ENCODE data around the gene FAM124B.

Gene FAM124B

GRCh38 chr2:224416656-224417360 is 14.9 kb upstream of the FAM124B start:
- TF ChIP-seq, protein P1, sequence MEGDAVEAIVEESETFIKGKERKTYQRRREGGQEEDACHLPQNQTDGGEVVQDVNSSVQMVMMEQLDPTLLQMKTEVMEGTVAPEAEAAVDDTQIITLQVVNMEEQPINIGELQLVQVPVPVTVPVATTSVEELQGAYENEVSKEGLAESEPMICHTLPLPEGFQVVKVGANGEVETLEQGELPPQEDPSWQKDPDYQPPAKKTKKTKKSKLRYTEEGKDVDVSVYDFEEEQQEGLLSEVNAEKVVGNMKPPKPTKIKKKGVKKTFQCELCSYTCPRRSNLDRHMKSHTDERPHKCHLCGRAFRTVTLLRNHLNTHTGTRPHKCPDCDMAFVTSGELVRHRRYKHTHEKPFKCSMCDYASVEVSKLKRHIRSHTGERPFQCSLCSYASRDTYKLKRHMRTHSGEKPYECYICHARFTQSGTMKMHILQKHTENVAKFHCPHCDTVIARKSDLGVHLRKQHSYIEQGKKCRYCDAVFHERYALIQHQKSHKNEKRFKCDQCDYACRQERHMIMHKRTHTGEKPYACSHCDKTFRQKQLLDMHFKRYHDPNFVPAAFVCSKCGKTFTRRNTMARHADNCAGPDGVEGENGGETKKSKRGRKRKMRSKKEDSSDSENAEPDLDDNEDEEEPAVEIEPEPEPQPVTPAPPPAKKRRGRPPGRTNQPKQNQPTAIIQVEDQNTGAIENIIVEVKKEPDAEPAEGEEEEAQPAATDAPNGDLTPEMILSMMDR (IDR thresholded peaks at IDR 0.05; ENCODE audit: borderline replicate concordance, control extremely low read depth, extremely low read depth, insufficient read depth, missing control alignments): no peak
- no peak for DNase-seq (ENCODE audit: low spot score)
- in situ Hi-C loops (cut with MboI; ENCODE audit: low sequenced_read_pairs, unreplicated experiment): no loop called here

DNA sequence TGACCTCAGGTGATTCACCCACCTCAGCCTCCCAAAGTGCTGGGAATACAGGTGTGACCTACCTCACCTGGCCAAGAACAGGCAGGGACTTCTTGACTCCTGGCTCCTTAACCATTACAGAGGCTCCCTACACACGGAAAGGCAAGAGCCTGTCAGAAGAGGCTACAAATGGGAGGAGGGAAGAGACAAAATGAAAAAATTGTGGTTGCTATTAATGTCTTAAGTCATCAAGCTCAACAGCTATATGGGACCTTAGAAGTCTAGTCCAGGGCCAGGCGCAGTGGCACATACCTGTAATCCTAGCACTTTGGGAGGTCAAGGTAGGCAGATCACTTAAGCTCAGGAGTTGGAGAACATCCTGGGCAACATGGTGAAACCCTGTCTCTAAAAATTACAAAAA is 11.5 kb upstream of the FAM124B start:
- no peak for DNase-seq (ENCODE audit: low spot score)
- in situ Hi-C loops (cut with MboI; ENCODE audit: low sequenced_read_pairs, unreplicated experiment): no loop called here
- TF ChIP-seq, protein P1 (IDR thresholded peaks at IDR 0.05; ENCODE audit: borderline replicate concordance, control extremely low read depth, extremely low read depth, insufficient read depth, missing control alignments): no peak

GRCh38 chr2:224412141-224413015 is 10.5 kb upstream of the FAM124B start:
- no peak for DNase-seq (ENCODE audit: low spot score)
- in situ Hi-C loops (cut with MboI; ENCODE audit: low sequenced_read_pairs, unreplicated experiment): no loop called here

GRCh38 chr2:224410946-224411561 is 9.1 kb upstream of the FAM124B start:
- TF ChIP-seq, protein P1 (IDR thresholded peaks at IDR 0.05; ENCODE audit: borderline replicate concordance, control extremely low read depth, extremely low read depth, insufficient read depth, missing control alignments): no peak
- DNase-seq (ENCODE audit: low spot score): no peak
- in situ Hi-C loops (cut with MboI; ENCODE audit: low sequenced_read_pairs, unreplicated experiment): no loop called here

More at GRCh38 chr2:224412141-224413015, 10.5 kb upstream of the FAM124B start:
- TF ChIP-seq, protein P1 (IDR thresholded peaks at IDR 0.05; ENCODE audit: borderline replicate concordance, control extremely low read depth, extremely low read depth, insufficient read depth, missing control alignments): no peak

- no peak for DNase-seq (ENCODE audit: low spot score)
- in situ Hi-C loops (cut with MboI; ENCODE audit: low sequenced_read_pairs, unreplicated experiment): no loop called here
- TF ChIP-seq, protein P1 (IDR thresholded peaks at IDR 0.05; ENCODE audit: borderline replicate concordance, control extremely low read depth, extremely low read depth, insufficient read depth, missing control alignments): no peak
These were observed 6.8 kb upstream of the FAM124B start for GRCh38 chr2:224408676-224409075.

- TF ChIP-seq, protein P1 (IDR thresholded peaks at IDR 0.05; ENCODE audit: borderline replicate concordance, control extremely low read depth, extremely low read depth, insufficient read depth, missing control alignments): no peak
- no peak for DNase-seq (ENCODE audit: low spot score)
- in situ Hi-C loops (cut with MboI; ENCODE audit: low sequenced_read_pairs, unreplicated experiment): no loop called here
These were observed 5.4 kb upstream of the FAM124B start for GRCh38 chr2:224407241-224407701.
